Activated CD8-positive, alpha-beta T cell treated with anti-CD3 and anti-CD28 coated beads for 36 hours (primary cell): ENCODE data around the gene FAM107A. TPM values are rescaled to one million over a fixed set of nuclear protein-coding genes. Genes with fewer than 3 reads are reported as not detected.

Source experiments
- ATAC-seq: fragments of 200-7000 bp; cut with Tn5 transposase; one replicate; pipeline ENCODE4 v1.10.0; 2021; ENCODE audit warnings: mild to moderate bottlenecking, moderate library complexity
- CTCF ChIA-PET: fragments of 350-600 bp; sonication (Branson Sonifier 250); formaldehyde crosslinking; loops from one replicate; lab custom pipeline; 2021; ENCODE audit warnings: antibody characterized with exemption; lab: Charles Lee
- POLR2A ChIA-PET: fragments of 350-600 bp; sonication (Branson Sonifier 250); formaldehyde crosslinking; loops from one replicate; lab custom pipeline; 2021; ENCODE audit warnings: antibody characterized with exemption; lab: Charles Lee
- DNase-seq: peaks from one replicate; pipeline ENCODE4 v3.0.0-alpha.2; 2020
- H3K27ac Mint-ChIP-seq: one replicate; pipeline ENCODE4 v1.8.0; 2021; ENCODE audit warnings: mild to moderate bottlenecking, mixed read lengths
- H3K27me3 Mint-ChIP-seq: one replicate; pipeline ENCODE4 v1.8.0; 2021; ENCODE audit warnings: mixed read lengths
- H3K36me3 Mint-ChIP-seq: one replicate; pipeline ENCODE4 v1.8.0; 2021; ENCODE audit warnings: low read depth, mixed read lengths
- H3K4me1 Mint-ChIP-seq: one replicate; pipeline ENCODE4 v1.8.0; 2021; ENCODE audit warnings: low read depth, mixed read lengths
- H3K4me3 Mint-ChIP-seq: one replicate; pipeline ENCODE4 v1.8.0; 2021; ENCODE audit warnings: mild to moderate bottlenecking, moderate library complexity, mixed read lengths
- H3K9me3 Mint-ChIP-seq: one replicate; pipeline ENCODE4 v1.8.0; 2021; ENCODE audit warnings: mixed read lengths
- CTCF ChIP-seq: fragments of 200-600 bp; IDR thresholded peaks from one replicate; pipeline ENCODE4 v1.8.0; 2022; ENCODE audit warnings: antibody characterized with exemption, mild to moderate bottlenecking
- intact Hi-C: fragments of 100-400 bp; cut with micrococcal nuclease; formaldehyde crosslinking; loops from one replicate; pipeline ENCODE4 v1.10.0; 2022
- total RNA-seq, 2 experiments: library from RNA; stranded (reverse); gene quantifications; one replicate each; pipeline ENCODE4 v1.2.3, GENCODE V29; 2021

Gene FAM107A
- total RNA-seq, 2 experiments from 2014 or later = not detected

- H3K4me3 Mint-ChIP-seq = no peak overlapping the region
- no peaks in the 10 kb centered on the region for H3K4me1 Mint-ChIP-seq
- H3K9me3 Mint-ChIP-seq = no peaks in the 10 kb centered on the region
- ChIA-PET POLR2A (no interaction called here), CTCF (no interaction called here)
- no peak for TF ChIP-seq CTCF
- ATAC-seq = no peak
- no peak overlapping the region for H3K27ac Mint-ChIP-seq
- no peaks in the 10 kb centered on the region for H3K36me3 Mint-ChIP-seq
- DNase-seq = no peak
- H3K27me3 Mint-ChIP-seq = no peaks in the 10 kb centered on the region
- intact Hi-C loops = no loop called here
These were observed 14.7 kb downstream of the FAM107A start for GRCh38 chr3:58562498-58562897.

GRCh38 chr3:58560771-58561311 lies 16.4 kb downstream of the FAM107A start:
- Mint-ChIP-seq H3K9me3 (no peaks in the 10 kb centered on the region), H3K27ac (no peak overlapping the region), H3K4me1 (no peaks in the 10 kb centered on the region), H3K4me3 (no peak overlapping the region), H3K27me3 (no peaks in the 10 kb centered on the region), H3K36me3 (no peaks in the 10 kb centered on the region)
- peak; percentile 6 for DNase-seq
- intact Hi-C loops = no loop called here
- TF ChIP-seq CTCF = no peak
- ChIA-PET POLR2A (no interaction called here), CTCF (no interaction called here)
- no peak for ATAC-seq

GRCh38 chr3:58559586-58559985 lies 17.6 kb downstream of the FAM107A start:
- intact Hi-C loops = no loop called here
- H3K9me3 Mint-ChIP-seq = no peaks in the 10 kb centered on the region
- no peak for ATAC-seq
- no peak overlapping the region for H3K27ac Mint-ChIP-seq
- H3K4me1 Mint-ChIP-seq = no peaks in the 10 kb centered on the region
- DNase-seq = no peak
- ChIA-PET POLR2A (no interaction called here), CTCF (interaction anchor here (1.8 to 7.1 kb wide), 2 partner anchors 9 to 71 kb away, joined by 7 to 49 read pairs; no protein-coding TSS in a partner anchor)
- H3K27me3 Mint-ChIP-seq = no peaks in the 10 kb centered on the region
- no peak overlapping the region for H3K4me3 Mint-ChIP-seq
- H3K36me3 Mint-ChIP-seq = no peaks in the 10 kb centered on the region
- no peak for TF ChIP-seq CTCF

GRCh38 chr3:58557491-58557890 lies 19.7 kb downstream of the FAM107A start:
- CTCF ChIA-PET = interaction anchor here (0.9 to 7.1 kb wide), 5 partner anchors 11 to 73 kb away, joined by 3 to 49 read pairs (median 5); no protein-coding TSS in a partner anchor

More at GRCh38 chr3:58557491-58557890, 19.7 kb downstream of the FAM107A start:
- ATAC-seq (no peak), DNase-seq (no peak)
- Mint-ChIP-seq H3K36me3 (no peaks in the 10 kb centered on the region), H3K4me1 (no peaks in the 10 kb centered on the region), H3K4me3 (no peak overlapping the region), H3K27me3 (no peaks in the 10 kb centered on the region), H3K27ac (no peak overlapping the region), H3K9me3 (no peaks in the 10 kb centered on the region)
- POLR2A ChIA-PET = no interaction called here
- intact Hi-C loops = no loop called here
- TF ChIP-seq CTCF = no peak
